PFSK-1 (cell line): ENCODE results near the gene SSR4.

Source experiments
- FOXP2 ChIP-seq: optimal IDR thresholded peaks from 2 replicates; pipeline ENCODE3; 2011; ENCODE audit warnings: borderline replicate concordance, control low read depth, inconsistent platforms; ENCODE audit not compliant: insufficient read depth; ENCODE audit errors: extremely low read length, extremely low read depth
- POLR2AphosphoS5 ChIP-seq: IDR thresholded peaks from 2 replicates; pipeline ENCODE4 v1.6.1; 2012; ENCODE audit warnings: low read depth, mild to moderate bottlenecking, control low read depth, low read length, moderate library complexity
- SIN3A ChIP-seq: IDR thresholded peaks from 2 replicates; pipeline ENCODE4 v1.6.1; 2012; ENCODE audit warnings: mild to moderate bottlenecking, low read length, moderate library complexity, borderline replicate concordance; ENCODE audit not compliant: insufficient read depth

DNA sequence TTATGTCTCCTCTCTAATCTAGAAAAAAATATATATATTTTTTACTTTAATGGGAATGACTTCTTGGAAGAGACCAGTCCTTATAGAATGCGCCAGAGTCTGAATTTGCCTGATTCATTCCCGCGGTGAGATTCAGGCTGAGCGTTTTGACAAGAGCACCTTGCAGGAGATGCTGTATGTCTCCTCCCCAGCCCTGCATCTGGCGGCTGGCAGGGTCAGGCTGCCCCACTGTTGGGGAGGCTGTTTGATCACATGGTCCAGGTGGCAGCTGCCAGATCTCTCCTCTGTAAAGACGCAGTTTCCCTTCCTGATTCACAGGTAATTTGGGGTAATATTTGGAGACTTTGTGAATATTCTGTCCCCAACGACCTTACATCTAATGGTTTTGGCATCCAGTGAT lies 26.1 kb downstream of the SSR4 start:
- TF ChIP-seq SIN3A (no peak), POLR2AphosphoS5 (no peak), FOXP2 (no peak)
